HG03175 (cell line): ENCODE results near the gene C22orf31.

Source experiments
- ATAC-seq: cut with Tn5 transposase; IDR thresholded peaks from one replicate; pipeline ENCODE4 v1.9.1; 2021; ENCODE audit warnings: mild to moderate bottlenecking, moderate library complexity; ENCODE audit not compliant: unreplicated experiment

C22orf31 gene

GRCh38 chr22:29030016-29030617, 31.5 kb downstream of the C22orf31 start:
- ATAC-seq: no peak

- no peak for ATAC-seq
Measured at GRCh38 chr22:29029202-29030000, 32.2 kb downstream of the C22orf31 start.

- no peak for ATAC-seq
Measured at GRCh38 chr22:29028468-29028867, 33.2 kb downstream of the C22orf31 start.

- ATAC-seq: no peak
Measured at GRCh38 chr22:29026579-29026978, 35.1 kb downstream of the C22orf31 start.

- no peak for ATAC-seq
Measured at GRCh38 chr22:29023172-29023796, 38.3 kb downstream of the C22orf31 start.

- ATAC-seq: no peak
Measured at GRCh38 chr22:29022101-29022817, 39.4 kb downstream of the C22orf31 start.

GRCh38 chr22:29018293-29019189, 43.1 kb downstream of the C22orf31 start:
- no peak for ATAC-seq

- ATAC-seq: no peak
Measured at GRCh38 chr22:29016067-29016938, 45.3 kb downstream of the C22orf31 start.

- no peak for ATAC-seq
Measured at GRCh38 chr22:29014773-29015172, 46.9 kb downstream of the C22orf31 start.

GRCh38 chr22:29014293-29014692, 47.3 kb downstream of the C22orf31 start:
- no peak for ATAC-seq

- ATAC-seq: no peak
Measured at GRCh38 chr22:29012952-29013351, 48.7 kb downstream of the C22orf31 start.

- no peak for ATAC-seq
Measured at GRCh38 chr22:29012101-29012433, 49.6 kb downstream of the C22orf31 start.

- ATAC-seq: no peak
Measured at GRCh38 chr22:29011240-29012100, 50.2 kb downstream of the C22orf31 start.

GRCh38 chr22:29009148-29009547, 52.5 kb downstream of the C22orf31 start:
- ATAC-seq: no peak
